Esophagus squamous epithelium (tissue), 5 donors: Measurements from ENCODE around the gene OR6P1. TPM values are rescaled to one million over a fixed set of nuclear protein-coding genes. Genes with fewer than 3 reads are reported as not detected.

ENCODE experiments used
- DNase-seq: peaks from one replicate; lab custom pipeline; 2025; lab: John Stamatoyannopoulos, UW
- H3K27ac ChIP-seq, 4 donors: fragments of 200-600 bp; sonication (generic); one replicate each; pipeline ENCODE4 v1.5.1; 2016 to 2019; ENCODE audit warnings: mild to moderate bottlenecking in 1 of 4
- H3K27me3 ChIP-seq, 4 donors: fragments of 200-600 bp; sonication (generic); 1 replicate in 3 of 4; 2 replicates in 1 of 4; pipeline versions ENCODE4 v1.5.1 to v1.6.0; 2017 to 2021; ENCODE audit warnings: antibody characterized with exemption in 1 of 4
- H3K36me3 ChIP-seq, 3 donors: fragments of 200-600 bp; sonication (generic); one replicate each; pipeline ENCODE4 v1.5.1; 2016 to 2019
- H3K4me1 ChIP-seq, 3 donors: fragments of 200-600 bp; sonication (generic); one replicate each; pipeline ENCODE4 v1.5.1; 2017 to 2019
- H3K4me3 ChIP-seq, 4 donors: fragments of 200-600 bp; sonication (generic); 1 replicate in 3 of 4; 2 replicates in 1 of 4; pipeline ENCODE4 v1.5.1; 2016 to 2019; ENCODE audit warnings: mild to moderate bottlenecking in 2 of 4, moderate library complexity in 1 of 4
- H3K9me3 ChIP-seq, 3 donors: fragments of 200-600 bp; sonication (generic); one replicate each; pipeline ENCODE4 v1.5.1; 2016 to 2019
- CTCF ChIP-seq, 6 experiments: fragments of 450-650 bp in 4 of 6; fragments of 200-600 bp in 2 of 6; sonication (generic) in 2 of 6; IDR thresholded peaks; one replicate each; pipeline ENCODE4 v1.5.1; 2016 to 2019; ENCODE audit warnings: antibody characterized with exemption in 6 of 6, mild to moderate bottlenecking in 4 of 6, moderate library complexity in 4 of 6
- POLR2A ChIP-seq, 4 donors: fragments of 450-650 bp; IDR thresholded peaks; one replicate each; pipeline ENCODE4 v1.6.1; 2017; ENCODE audit warnings: antibody characterized with exemption in 4 of 4, mild to moderate bottlenecking in 4 of 4, moderate library complexity in 3 of 4
- WGBS, 2 donors: methylation state at CpG; one replicate each; pipeline ENCODE4 v1.1.5; 2018; 5-methylcytosine and 5-hydroxymethylcytosine counted together
- intact Hi-C: fragments of 100-400 bp; cut with DNase I; formaldehyde crosslinking; loops from one replicate; pipeline ENCODE4 v1.15.0; 2022
- total RNA-seq, 4 donors: library from RNA; depleted of rRNA; stranded (reverse); fragments of >200 nt; gene quantifications; one replicate each; pipeline ENCODE4 v1.1.0, GENCODE V29; 2016
- donor health status: DM: yes; HTN: yes; CAD: no.

Gene OR6P1
- total RNA-seq, 4 donors from 2014 or later = not detected

- H3K27ac ChIP-seq = no peak overlapping the region
- H3K36me3 ChIP-seq = no peaks in the 10 kb centered on the region
- 40 to 78% methylated on average over 1 of the region's 1 CpG for WGBS, 2 donors
- intact Hi-C loops = no loop called here
- TF ChIP-seq POLR2A (IDR thresholded peaks at IDR 0.05) = no peak
- no peak for TF ChIP-seq CTCF (IDR thresholded peaks at IDR 0.05)
- no peaks in the 10 kb centered on the region for H3K9me3 ChIP-seq
- DNase-seq = no peak
- H3K4me1 ChIP-seq = no peaks in the 10 kb centered on the region
- H3K27me3 ChIP-seq = no peaks in the 10 kb centered on the region
- no peak overlapping the region for H3K4me3 ChIP-seq
Measured at GRCh38 chr1:158552296-158552695, 18.1 kb downstream of the OR6P1 start.

- no peaks in the 10 kb centered on the region for H3K27me3 ChIP-seq
- H3K27ac ChIP-seq = no peak overlapping the region
- intact Hi-C loops = no loop called here
- no peak overlapping the region for H3K4me3 ChIP-seq
- no peak for DNase-seq
- H3K4me1 ChIP-seq = no peaks in the 10 kb centered on the region
- TF ChIP-seq CTCF (IDR thresholded peaks at IDR 0.05) (no peak), POLR2A (IDR thresholded peaks at IDR 0.05) (no peak)
- no peaks in the 10 kb centered on the region for H3K9me3 ChIP-seq
- 87 to 100% methylated on average over 2 of the region's 2 CpGs for WGBS, 2 donors
- H3K36me3 ChIP-seq = no peaks in the 10 kb centered on the region
Measured at GRCh38 chr1:158547533-158547932, 22.8 kb downstream of the OR6P1 start.

GRCh38 chr1:158537609-158538008, 32.8 kb downstream of the OR6P1 start:
- Histone ChIP-seq H3K36me3 (no peaks in the 10 kb centered on the region), H3K27ac (no peak overlapping the region), H3K4me1 (no peaks in the 10 kb centered on the region), H3K27me3 (no peaks in the 10 kb centered on the region), H3K4me3 (no peak overlapping the region), H3K9me3 (no peaks in the 10 kb centered on the region)
- intact Hi-C loops = no loop called here
- TF ChIP-seq CTCF (IDR thresholded peaks at IDR 0.05) (no peak), POLR2A (IDR thresholded peaks at IDR 0.05) (no peak)
- WGBS, 2 donors = 85 to 88% methylated on average over 2 of the region's 2 CpGs
- no peak for DNase-seq

GRCh38 chr1:158534496-158534895, 35.9 kb downstream of the OR6P1 start:
- no peak for DNase-seq
- no peaks in the 10 kb centered on the region for H3K4me1 ChIP-seq
- intact Hi-C loops = no loop called here
- no peak overlapping the region for H3K4me3 ChIP-seq
- H3K27ac ChIP-seq = no peak overlapping the region
- no peaks in the 10 kb centered on the region for H3K36me3 ChIP-seq
- no peaks in the 10 kb centered on the region for H3K27me3 ChIP-seq
- 34 to 54% methylated on average over 4 to 5 of the region's 5 CpGs for WGBS, 2 donors
- H3K9me3 ChIP-seq = no peaks in the 10 kb centered on the region
- no peak for TF ChIP-seq POLR2A (IDR thresholded peaks at IDR 0.05)

GRCh38 chr1:158527190-158527815, 43.1 kb downstream of the OR6P1 start:
- WGBS, 2 donors = 48 to 59% methylated on average over 2 of the region's 2 CpGs
- Histone ChIP-seq H3K27me3 (no peaks in the 10 kb centered on the region), H3K36me3 (no peaks in the 10 kb centered on the region), H3K4me3 (no peak overlapping the region), H3K27ac (no peak overlapping the region), H3K4me1 (no peaks in the 10 kb centered on the region), H3K9me3 (peaks cover 0 to 4% (median 0%) of the 10 kb centered on the region in 3 donors)
- TF ChIP-seq POLR2A (IDR thresholded peaks at IDR 0.05) (no peak), CTCF (IDR thresholded peaks at IDR 0.05) (no peak)
- intact Hi-C loops = no loop called here
- no peak for DNase-seq

- Histone ChIP-seq H3K9me3 (no peaks in the 10 kb centered on the region), H3K4me3 (no peak overlapping the region), H3K27ac (no peak overlapping the region), H3K4me1 (no peaks in the 10 kb centered on the region), H3K36me3 (no peaks in the 10 kb centered on the region), H3K27me3 (no peaks in the 10 kb centered on the region)
- no peak for DNase-seq
- 69 to 83% methylated on average over 2 of the region's 2 CpGs for WGBS, 2 donors
- TF ChIP-seq CTCF (IDR thresholded peaks at IDR 0.05) (no peak), POLR2A (IDR thresholded peaks at IDR 0.05) (no peak)
- intact Hi-C loops = no loop called here
Measured at GRCh38 chr1:158521666-158522058, 48.7 kb downstream of the OR6P1 start.
